ENCODE results near the gene EIPR1. TPM values are rescaled to one million over a fixed set of nuclear protein-coding genes. Genes with fewer than 3 reads are reported as not detected.

Gene EIPR1
- total RNA-seq, 2 experiments from 2014 or later, result 38.2 to 40.5 TPM

GRCh38 chr2:3398857-3399256, 21.2 kb upstream of the EIPR1 start:
- no peak for DNase-seq
- intact Hi-C loops (cut with micrococcal nuclease), result no loop called here
- no peak overlapping the region for H3K4me3 Mint-ChIP-seq
- peaks cover 10% of the 10 kb centered on the region for H3K4me1 Mint-ChIP-seq (ENCODE audit: low read depth)
- POLR2A ChIA-PET, result no interaction called here
- no peaks in the 10 kb centered on the region for H3K27me3 Mint-ChIP-seq
- peaks cover 53% of the 10 kb centered on the region for H3K36me3 Mint-ChIP-seq
- CTCF ChIA-PET, result no interaction called here
- H3K9me3 Mint-ChIP-seq, result peaks cover 31% of the 10 kb centered on the region
- H3K27ac Mint-ChIP-seq, result no peak overlapping the region

GRCh38 chr2:3396920-3397559, 19.4 kb upstream of the EIPR1 start:
- ChIA-PET CTCF (interaction anchor here (3.1 kb wide), 1 partner anchor 27 kb away, joined by 13 read pairs; no protein-coding TSS in a partner anchor), POLR2A (no interaction called here)
- H3K36me3 Mint-ChIP-seq, result peaks cover 62% of the 10 kb centered on the region
- no peak overlapping the region for H3K4me3 Mint-ChIP-seq
- H3K27me3 Mint-ChIP-seq, result no peaks in the 10 kb centered on the region
- DNase-seq, result no peak
- H3K9me3 Mint-ChIP-seq, result peaks cover 31% of the 10 kb centered on the region
- H3K4me1 Mint-ChIP-seq (ENCODE audit: low read depth), result peaks cover 8% of the 10 kb centered on the region
- intact Hi-C loops (cut with micrococcal nuclease), result no loop called here
- no peak overlapping the region for H3K27ac Mint-ChIP-seq

GRCh38 chr2:3392216-3392615, 14.6 kb upstream of the EIPR1 start:
- no peak overlapping the region for H3K27ac Mint-ChIP-seq
- H3K4me3 Mint-ChIP-seq, result no peak overlapping the region
- no peaks in the 10 kb centered on the region for H3K27me3 Mint-ChIP-seq
- POLR2A ChIA-PET, result no interaction called here
- peaks cover 68% of the 10 kb centered on the region for H3K36me3 Mint-ChIP-seq
- intact Hi-C loops (cut with micrococcal nuclease), result no loop called here
- CTCF ChIA-PET, result no interaction called here
- H3K4me1 Mint-ChIP-seq (ENCODE audit: low read depth), result peaks cover 9% of the 10 kb centered on the region
- peaks cover 24% of the 10 kb centered on the region for H3K9me3 Mint-ChIP-seq
- DNase-seq, result no peak

GRCh38 chr2:3390041-3390440, 12.4 kb upstream of the EIPR1 start:
- intact Hi-C loops (cut with micrococcal nuclease), result no loop called here
- CTCF ChIA-PET, result no interaction called here
- no peak overlapping the region for H3K4me3 Mint-ChIP-seq
- peaks cover 4% of the 10 kb centered on the region for H3K9me3 Mint-ChIP-seq
- no peak for DNase-seq
- no peak overlapping the region for H3K27ac Mint-ChIP-seq
- peaks cover 9% of the 10 kb centered on the region for H3K4me1 Mint-ChIP-seq (ENCODE audit: low read depth)
- H3K36me3 Mint-ChIP-seq, result peaks cover 57% of the 10 kb centered on the region
- POLR2A ChIA-PET, result interaction anchor here (0.9 to 1.5 kb wide), 2 partner anchors 10 to 12 kb away, joined by 3 read pairs; partner anchors contain the start of gene EIPR1
- H3K27me3 Mint-ChIP-seq, result no peaks in the 10 kb centered on the region

GRCh38 chr2:3389193-3389592, 11.6 kb upstream of the EIPR1 start:
- Mint-ChIP-seq H3K27ac (no peak overlapping the region), H3K36me3 (peaks cover 50% of the 10 kb centered on the region), H3K27me3 (no peaks in the 10 kb centered on the region), H3K9me3 (no peaks in the 10 kb centered on the region), H3K4me3 (no peak overlapping the region), H3K4me1 (ENCODE audit: low read depth) (peaks cover 9% of the 10 kb centered on the region)
- no peak for DNase-seq
- ChIA-PET POLR2A (interaction anchor here (1.5 kb wide), 1 partner anchor 9 kb away, joined by 3 read pairs; no protein-coding TSS in a partner anchor), CTCF (no interaction called here)
- intact Hi-C loops (cut with micrococcal nuclease), result no loop called here

- no peaks in the 10 kb centered on the region for H3K9me3 Mint-ChIP-seq
- POLR2A ChIA-PET, result interaction anchor here (1.5 kb wide), 1 partner anchor 8 kb away, joined by 3 read pairs; no protein-coding TSS in a partner anchor
- peaks cover 9% of the 10 kb centered on the region for H3K4me1 Mint-ChIP-seq (ENCODE audit: low read depth)
- intact Hi-C loops (cut with micrococcal nuclease), result no loop called here
- H3K27me3 Mint-ChIP-seq, result no peaks in the 10 kb centered on the region
- H3K4me3 Mint-ChIP-seq, result no peak overlapping the region
- CTCF ChIA-PET, result no interaction called here
- DNase-seq, result no peak
- peaks cover 46% of the 10 kb centered on the region for H3K36me3 Mint-ChIP-seq
- no peak overlapping the region for H3K27ac Mint-ChIP-seq
Observed at GRCh38 chr2:3388412-3388738, 10.8 kb upstream of the EIPR1 start.

- no peaks in the 10 kb centered on the region for H3K9me3 Mint-ChIP-seq
- ChIA-PET POLR2A (no interaction called here), CTCF (interaction anchor here (2.1 kb wide), 1 partner anchor 36 kb away, joined by 10 read pairs; no protein-coding TSS in a partner anchor)
- peaks cover 9% of the 10 kb centered on the region for H3K4me1 Mint-ChIP-seq (ENCODE audit: low read depth)
- DNase-seq, result no peak
- H3K4me3 Mint-ChIP-seq, result no peak overlapping the region
- H3K27ac Mint-ChIP-seq, result no peak overlapping the region
- H3K27me3 Mint-ChIP-seq, result no peaks in the 10 kb centered on the region
- peaks cover 42% of the 10 kb centered on the region for H3K36me3 Mint-ChIP-seq
- intact Hi-C loops (cut with micrococcal nuclease), result no loop called here
Observed at GRCh38 chr2:3387644-3388411, 10.2 kb upstream of the EIPR1 start.

- intact Hi-C loops (cut with micrococcal nuclease), result no loop called here
- Mint-ChIP-seq H3K27me3 (no peaks in the 10 kb centered on the region), H3K27ac (no peak overlapping the region), H3K4me1 (ENCODE audit: low read depth) (peaks cover 9% of the 10 kb centered on the region), H3K36me3 (peaks cover 38% of the 10 kb centered on the region), H3K9me3 (no peaks in the 10 kb centered on the region), H3K4me3 (no peak overlapping the region)
- DNase-seq, result no peak
- POLR2A ChIA-PET, result no interaction called here
- CTCF ChIA-PET, result interaction anchor here (0.9 to 2.1 kb wide), 2 partner anchors 35 to 37 kb away, joined by 3 to 10 read pairs; no protein-coding TSS in a partner anchor
Observed at GRCh38 chr2:3387011-3387410, 9.4 kb upstream of the EIPR1 start.

- Mint-ChIP-seq H3K9me3 (no peaks in the 10 kb centered on the region), H3K4me1 (ENCODE audit: low read depth) (peaks cover 8% of the 10 kb centered on the region), H3K27me3 (no peaks in the 10 kb centered on the region), H3K36me3 (peaks cover 37% of the 10 kb centered on the region), H3K4me3 (no peak overlapping the region), H3K27ac (no peak overlapping the region)
- POLR2A ChIA-PET, result no interaction called here
- DNase-seq, result no peak
- CTCF ChIA-PET, result interaction anchor here (0.9 to 2.1 kb wide), 2 partner anchors 36 to 37 kb away, joined by 3 to 10 read pairs; no protein-coding TSS in a partner anchor
- intact Hi-C loops (cut with micrococcal nuclease), result no loop called here
Observed at GRCh38 chr2:3386448-3386958, 8.9 kb upstream of the EIPR1 start.

- H3K36me3 Mint-ChIP-seq, result peaks cover 22% of the 10 kb centered on the region
- intact Hi-C loops (cut with micrococcal nuclease), result loop anchor here (1.0 kb wide), 1 partner anchor 139 kb away; the partner anchor contains the start of gene ADI1
- H3K27me3 Mint-ChIP-seq, result no peaks in the 10 kb centered on the region
- ChIA-PET CTCF (interaction anchor here (0.6 to 2.2 kb wide), 4 partner anchors 84 to 399 kb away, joined by 3 to 7 read pairs (median 5); no protein-coding TSS in a partner anchor), POLR2A (interaction anchor here (0.9 to 1.0 kb wide), 5 partner anchors 9 to 272 kb away, joined by 3 read pairs; partner anchors contain the start of genes ADI1 and RNASEH1)
- H3K4me3 Mint-ChIP-seq, result peak within 1 kb of the TSS; percentile 98
- H3K4me1 Mint-ChIP-seq (ENCODE audit: low read depth), result peaks cover 39% of the 10 kb centered on the region
- DNase-seq, result peak; percentile 95
- no peaks in the 10 kb centered on the region for H3K9me3 Mint-ChIP-seq
- H3K27ac Mint-ChIP-seq, result peak within 1 kb of the TSS; percentile 97
Observed at GRCh38 chr2:3379647-3380534, 2.3 kb upstream of the EIPR1 start, which contains the start of gene TRAPPC12. Gene TRAPPC12 (plus strand): TSS chr2:3379694. CDS start chr2:3387624, 7,930 bp downstream.

- H3K27me3 Mint-ChIP-seq, result no peaks in the 10 kb centered on the region
- peaks cover 39% of the 10 kb centered on the region for H3K4me1 Mint-ChIP-seq (ENCODE audit: low read depth)
- peak overlapping the region; percentile 98 for H3K4me3 Mint-ChIP-seq
- H3K27ac Mint-ChIP-seq, result peak overlapping the region; percentile 97
- peaks cover 22% of the 10 kb centered on the region for H3K36me3 Mint-ChIP-seq
- no peaks in the 10 kb centered on the region for H3K9me3 Mint-ChIP-seq
- intact Hi-C loops (cut with micrococcal nuclease), result loop anchor here (1.0 kb wide), 1 partner anchor 140 kb away; the partner anchor contains the start of gene ADI1
- ChIA-PET POLR2A (interaction anchor here (1.0 kb wide), 1 partner anchor 139 kb away, joined by 3 read pairs; the partner anchor contains the start of gene ADI1), CTCF (interaction anchor here (0.6 to 2.2 kb wide), 3 partner anchors 156 to 400 kb away, joined by 3 to 7 read pairs (median 6); no protein-coding TSS in a partner anchor)
- DNase-seq, result no peak
Observed at GRCh38 chr2:3379339-3379646, 1.7 kb upstream of the EIPR1 start.

Measured in activated CD4-positive, alpha-beta memory T cell treated with anti-CD3 and anti-CD28 coated beads for 36 hours (primary cell).